GM23338 (cell line): ENCODE results near the gene ITGA7.

Source experiments
- CREB1 ChIP-seq: fragments of 250-450 bp; sonication (Bioruptor Pico); IDR thresholded peaks from 2 replicates; pipeline ENCODE4 v1.5.0; 2020; ENCODE audit warnings: low read depth, mild to moderate bottlenecking, moderate library complexity
- CTCF ChIP-seq, 2 experiments: fragments of 200-600 bp in 1 of 2; sonication (generic) in 1 of 2; conservative IDR thresholded peaks; 2 replicates each; pipeline versions ENCODE4 v1.5.1 to v1.6.1; 2016 to 2017; ENCODE audit warnings: antibody characterized with exemption in 2 of 2, low read depth in 2 of 2, mild to moderate bottlenecking in 2 of 2, moderate library complexity in 1 of 2
- EZH2 ChIP-seq: fragments of 200-600 bp; sonication (generic); IDR thresholded peaks from one replicate; pipeline ENCODE4 v1.8.0; 2017; ENCODE audit warnings: antibody characterized with exemption, mild to moderate bottlenecking, low read depth; ENCODE audit not compliant: unreplicated experiment
- POLR2AphosphoS5 ChIP-seq: IDR thresholded peaks from 2 replicates; pipeline ENCODE4 v1.6.1; 2016; ENCODE audit warnings: antibody characterized with exemption, low read depth
- REST ChIP-seq: IDR thresholded peaks from one replicate; pipeline ENCODE4 v1.6.1; 2018; ENCODE audit warnings: antibody characterized with exemption; ENCODE audit not compliant: unreplicated experiment
- STAT1 ChIP-seq: IDR thresholded peaks from one replicate; pipeline ENCODE4 v1.6.1; 2016; ENCODE audit warnings: antibody characterized with exemption; ENCODE audit not compliant: unreplicated experiment

DNA sequence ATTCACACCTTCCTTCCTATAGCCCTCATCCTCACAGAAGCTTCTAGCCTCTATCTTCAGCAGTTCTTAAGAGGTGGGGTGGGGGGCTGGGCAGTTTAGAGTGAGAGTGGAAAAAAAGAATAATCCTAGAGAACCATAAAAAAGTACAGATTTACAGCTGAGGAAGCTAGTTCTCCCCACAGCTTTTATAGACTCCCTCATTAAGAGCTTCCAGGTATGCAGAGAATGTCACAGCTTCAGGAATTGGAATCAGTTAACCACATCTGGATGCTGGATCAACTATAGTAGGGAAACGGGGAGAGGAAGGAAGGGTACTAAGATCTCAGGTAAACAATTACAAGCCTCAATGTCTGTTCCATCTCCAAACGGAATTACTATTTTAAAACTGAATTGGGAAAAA, 47.5 kb upstream of the ITGA7 start:
- TF ChIP-seq CTCF (conservative IDR thresholded peaks at IDR 0.05; ENCODE audit: low read depth in 2 of 2), result no peak
- no peak for TF ChIP-seq EZH2
- no peak; the same call in 1 of the 2 replicates for TF ChIP-seq POLR2AphosphoS5
- no peak for TF ChIP-seq REST
- no peak for TF ChIP-seq STAT1
- no peak for TF ChIP-seq CREB1 (CRISPR knock-in tag)
